ENCODE results near the gene CAMLG.

The CAMLG gene

GRCh38 chr5:134784241-134784920 lies 46.0 kb downstream of the CAMLG start:
- no peak for DNase-seq

DNA sequence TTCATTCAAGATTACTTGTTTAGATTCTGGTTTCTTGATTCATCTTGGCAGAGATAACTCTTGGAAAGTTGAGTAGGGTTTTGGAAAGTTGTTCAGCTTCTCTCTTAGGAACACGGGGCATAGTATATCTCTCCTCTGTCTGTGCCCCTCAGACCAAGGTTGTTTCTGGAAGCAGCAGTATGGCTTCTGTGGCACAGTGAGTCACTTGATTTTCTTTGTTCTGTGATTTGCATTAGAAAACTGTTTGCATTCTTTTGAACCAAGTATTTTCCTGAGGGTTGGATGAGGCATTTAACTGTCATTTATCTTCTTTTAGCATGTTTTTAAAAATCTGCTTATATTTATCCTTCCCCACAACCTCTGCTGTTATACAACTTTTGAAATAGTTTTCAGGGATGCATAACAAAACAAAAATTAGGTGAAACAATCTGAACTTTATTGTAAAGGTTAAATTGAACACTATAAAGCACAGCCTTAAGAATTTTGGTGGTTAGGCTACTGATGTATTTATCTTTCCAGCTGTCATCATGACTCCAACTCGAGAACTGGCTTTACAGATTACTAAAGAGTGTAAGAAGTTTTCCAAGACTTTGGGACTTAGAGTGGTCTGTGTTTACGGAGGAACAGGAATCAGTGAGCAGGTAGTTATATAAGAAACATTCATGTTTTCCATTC lies 46.7 kb downstream of the CAMLG start:
- no peak for DNase-seq

DNA sequence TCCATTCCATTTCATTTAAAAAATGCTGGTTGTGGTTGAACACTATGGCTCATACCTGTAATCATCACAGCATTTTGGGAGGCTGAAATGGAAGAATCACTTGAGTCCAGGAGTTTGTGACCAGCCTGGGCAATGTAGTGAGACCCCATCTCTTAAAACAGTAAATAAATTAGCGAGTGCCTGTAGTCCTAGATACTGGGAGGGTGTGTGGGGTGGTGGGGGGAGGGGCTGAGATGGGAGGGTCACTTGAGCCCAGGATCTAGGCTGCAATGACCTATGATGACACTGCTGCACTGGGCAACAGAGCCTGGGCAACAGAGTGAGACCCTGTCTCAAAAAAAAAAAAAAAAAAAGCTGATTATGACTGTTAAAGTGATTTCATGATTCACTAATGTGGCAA lies 49.3 kb downstream of the CAMLG start:
- DNase-seq = no peak

GRCh38 chr5:134791580-134791979 lies 53.2 kb downstream of the CAMLG start:
- no peak for DNase-seq

GRCh38 chr5:134792286-134792685 lies 53.9 kb downstream of the CAMLG start:
- no peak for DNase-seq

DNA sequence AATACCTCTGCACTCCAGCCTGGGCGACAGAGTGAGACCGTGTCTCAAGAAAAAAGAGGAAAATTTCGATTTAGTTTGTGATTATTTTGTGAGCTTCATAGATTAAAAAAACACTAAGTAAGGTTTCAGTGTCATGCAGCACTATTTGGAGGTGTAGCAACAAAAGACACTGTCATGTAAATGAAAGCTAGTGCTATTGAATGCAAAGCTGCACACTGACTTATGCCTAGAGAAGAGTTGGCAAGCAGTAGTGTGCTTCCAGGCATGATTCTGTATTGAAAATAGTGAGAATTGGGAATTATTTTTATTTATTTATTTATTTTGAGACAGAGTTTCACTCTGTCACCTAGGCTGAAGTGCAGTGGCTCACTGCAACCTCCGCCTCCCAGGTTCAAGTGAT lies 54.8 kb downstream of the CAMLG start:
- no peak for DNase-seq

- no peak for DNase-seq
These were observed 55.7 kb downstream of the CAMLG start for GRCh38 chr5:134794082-134794481.

DNA sequence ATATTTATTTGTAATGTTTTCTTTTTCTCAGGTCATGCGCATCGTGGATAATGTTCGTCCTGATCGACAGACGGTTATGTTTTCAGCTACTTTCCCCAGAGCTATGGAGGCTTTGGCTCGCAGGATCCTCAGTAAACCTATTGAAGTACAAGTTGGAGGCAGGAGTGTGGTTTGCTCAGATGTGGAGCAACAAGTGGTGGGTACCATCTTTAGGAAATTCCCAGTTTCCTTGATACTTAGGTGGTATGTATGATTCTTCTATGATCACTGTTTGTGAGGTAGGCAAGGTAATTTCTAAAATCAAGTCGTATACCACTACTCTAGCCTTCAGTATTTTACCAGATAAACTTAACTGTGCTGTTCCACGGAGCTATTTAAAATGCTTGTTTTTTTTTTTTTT lies 56.5 kb downstream of the CAMLG start:
- no peak for DNase-seq

DNA sequence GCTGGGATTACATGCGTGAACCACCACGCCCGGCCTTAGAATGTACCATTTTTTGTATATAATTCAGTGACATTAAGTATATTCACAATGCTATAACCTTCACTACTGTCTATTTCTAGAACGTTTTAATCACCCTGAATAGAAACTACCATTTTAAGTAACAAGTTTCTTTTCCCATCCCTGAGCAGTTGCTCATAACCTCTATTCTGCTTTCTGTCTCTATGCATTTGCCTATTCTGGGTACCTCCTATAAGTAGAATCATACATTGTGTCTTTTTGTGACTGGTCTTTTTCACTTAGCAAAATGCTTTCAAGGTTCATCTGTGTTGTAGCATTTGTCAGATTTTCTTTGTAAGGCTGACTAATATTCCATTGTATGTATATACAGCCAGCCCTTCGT lies 60.1 kb downstream of the CAMLG start:
- no peak for DNase-seq

Measured in fibroblast of skin of scalp (primary cell).